GM03348 (cell line): Measurements from ENCODE around the gene GH2.

Experiments used
- DNase-seq: peaks from one replicate; pipeline ENCODE4 v3.0.0; 2012; ENCODE audit warnings: low spot score

GH2 gene

DNA sequence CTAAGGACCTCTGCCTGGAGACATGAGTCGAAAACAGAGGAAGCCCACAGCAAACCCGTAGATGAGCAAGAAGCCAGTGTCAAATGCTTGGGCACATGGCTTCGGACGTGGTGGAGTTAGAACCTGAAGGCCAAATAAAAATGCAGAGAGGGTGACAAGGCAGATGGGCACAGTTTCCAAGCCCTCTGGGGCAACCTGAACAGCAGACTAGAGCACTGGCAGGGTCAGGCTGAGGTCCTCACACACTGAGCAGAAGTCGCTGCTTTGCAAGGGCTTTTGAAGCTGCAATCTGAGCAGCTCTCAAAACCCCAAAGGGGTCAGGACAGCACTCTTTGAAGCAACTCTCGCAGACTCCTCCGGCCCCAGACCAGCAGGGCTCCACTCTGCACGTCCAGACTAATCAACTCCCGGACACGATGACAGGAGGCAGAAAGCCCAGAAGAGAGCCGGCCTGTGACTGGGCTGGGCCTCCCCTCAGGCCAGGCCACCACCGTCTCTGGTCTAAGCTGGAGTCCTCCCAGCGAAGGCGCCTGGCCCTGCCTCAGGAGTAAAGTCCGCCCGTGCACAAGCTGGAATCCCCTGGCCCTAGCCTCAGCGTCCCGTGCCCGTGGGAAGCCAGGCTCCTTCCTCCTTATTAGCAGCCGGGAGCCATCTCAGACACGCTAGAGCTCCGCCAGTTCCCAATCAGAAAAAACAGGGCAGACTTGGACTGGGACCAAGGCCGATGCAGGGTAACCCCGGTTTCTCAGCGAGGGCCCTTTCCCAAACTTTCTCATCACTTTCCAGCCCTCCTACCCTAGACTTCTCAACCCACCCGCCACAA, 40.2 kb downstream of the GH2 start:
- DNase-seq, result peak; percentile 42

DNA sequence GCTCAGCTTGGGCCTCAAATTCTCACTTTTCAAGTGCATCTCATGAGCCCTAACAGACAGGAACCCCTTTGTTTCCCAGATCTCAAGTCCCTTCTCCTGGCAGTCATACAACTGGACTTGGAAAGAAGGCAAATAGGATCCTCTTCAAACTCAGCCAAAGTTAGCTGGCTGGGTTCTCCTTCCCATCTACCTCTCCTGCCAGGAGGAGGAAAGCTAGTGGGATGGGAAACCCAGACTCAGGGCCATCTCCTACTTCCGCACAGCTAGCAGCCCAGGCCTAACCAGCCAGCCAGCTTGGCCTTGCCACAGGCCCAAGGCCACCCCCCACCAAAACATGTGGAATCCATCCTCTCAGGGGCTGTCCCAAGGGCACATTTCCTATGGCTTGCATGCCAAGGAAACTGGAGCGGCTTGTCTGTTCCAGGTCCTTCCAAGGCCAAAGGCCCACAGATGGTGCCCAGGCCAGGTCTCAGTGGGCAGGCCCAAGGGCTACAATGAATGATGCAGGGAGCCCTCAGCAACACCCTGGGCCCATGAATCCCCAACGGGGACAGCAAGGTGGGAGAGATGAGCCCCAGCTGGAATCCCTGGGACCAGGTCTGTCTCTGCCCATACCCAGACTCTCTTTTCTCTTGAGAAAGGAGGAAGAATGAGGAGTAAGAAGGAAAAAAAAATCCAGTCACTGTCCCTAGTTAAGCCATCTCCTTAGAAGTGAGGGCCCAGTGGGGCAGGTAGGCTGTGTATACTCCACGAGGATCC, 41.0 kb downstream of the GH2 start:
- peak; percentile 28 for DNase-seq

- peak; percentile 82 for DNase-seq
These were observed 43.0 kb downstream of the GH2 start for GRCh38 chr17:63838631-63839171.

- DNase-seq, result no peak
These were observed 43.7 kb downstream of the GH2 start for GRCh38 chr17:63837962-63838600.

DNA sequence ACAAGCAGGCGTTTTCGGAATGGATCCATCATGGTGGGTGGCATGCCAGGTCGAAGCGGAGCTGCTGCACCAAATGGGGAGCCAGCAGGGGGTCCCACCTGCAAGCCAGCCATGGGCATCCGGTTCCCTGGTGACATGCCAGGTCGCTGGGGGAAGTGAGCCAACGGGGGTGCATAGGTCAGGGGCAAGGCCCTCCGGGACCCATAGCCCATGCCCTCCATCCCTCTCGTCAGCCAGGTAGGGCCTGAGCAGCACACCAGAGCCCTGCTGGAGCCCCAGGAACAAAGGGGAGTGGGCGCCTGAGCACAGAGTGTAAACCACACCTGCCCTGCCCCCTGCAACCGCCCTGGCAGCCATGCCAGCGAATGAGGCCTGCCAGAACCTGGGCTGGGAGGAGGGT, 44.3 kb downstream of the GH2 start:
- no peak for DNase-seq

DNA sequence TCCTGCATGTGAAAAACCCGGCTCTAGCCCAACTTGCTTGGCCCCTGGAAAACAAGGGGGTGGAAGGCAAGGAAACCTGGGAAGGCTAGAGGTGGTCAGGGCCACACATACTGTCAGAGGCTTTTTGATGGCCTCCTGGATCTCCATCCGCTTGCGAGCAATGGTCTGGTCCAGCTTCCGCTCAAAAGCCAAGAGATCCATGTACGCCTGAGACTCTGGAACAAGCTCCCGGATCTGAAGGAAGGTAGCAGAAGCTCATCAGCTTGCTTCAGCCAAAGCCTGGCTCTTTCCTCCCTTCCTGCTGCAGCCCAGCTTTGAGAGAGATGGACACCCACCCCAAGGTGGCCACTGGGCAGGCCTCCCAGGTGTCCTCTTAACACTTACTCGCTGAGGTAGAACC, 44.9 kb downstream of the GH2 start:
- DNase-seq, result no peak

DNA sequence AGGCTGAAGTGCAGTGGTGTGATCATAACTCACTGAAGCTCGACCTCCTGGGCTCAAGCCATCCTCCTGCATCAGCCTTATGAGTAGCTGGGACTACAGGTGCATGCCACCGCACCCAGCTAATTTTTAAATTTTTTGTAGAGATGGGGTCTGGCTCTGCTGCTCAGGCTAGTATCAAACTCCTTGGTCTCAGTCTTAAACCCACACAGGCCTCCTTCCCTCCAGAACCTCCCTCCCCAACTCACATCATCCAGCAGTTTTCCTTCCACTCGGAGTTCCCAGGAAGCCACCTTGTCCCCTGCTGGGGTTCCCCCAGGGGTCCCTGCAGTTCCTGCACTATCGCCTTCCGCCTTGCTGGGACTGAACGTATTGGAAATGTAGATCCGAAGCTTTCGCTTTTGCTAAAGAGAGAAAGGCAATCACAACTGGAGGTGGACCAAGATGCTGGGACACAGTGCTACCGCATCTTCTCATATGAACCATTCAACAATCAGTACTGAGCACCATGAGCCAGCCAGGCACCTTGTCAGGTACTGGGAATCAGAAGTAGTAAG, 46.5 kb downstream of the GH2 start:
- no peak for DNase-seq

DNA sequence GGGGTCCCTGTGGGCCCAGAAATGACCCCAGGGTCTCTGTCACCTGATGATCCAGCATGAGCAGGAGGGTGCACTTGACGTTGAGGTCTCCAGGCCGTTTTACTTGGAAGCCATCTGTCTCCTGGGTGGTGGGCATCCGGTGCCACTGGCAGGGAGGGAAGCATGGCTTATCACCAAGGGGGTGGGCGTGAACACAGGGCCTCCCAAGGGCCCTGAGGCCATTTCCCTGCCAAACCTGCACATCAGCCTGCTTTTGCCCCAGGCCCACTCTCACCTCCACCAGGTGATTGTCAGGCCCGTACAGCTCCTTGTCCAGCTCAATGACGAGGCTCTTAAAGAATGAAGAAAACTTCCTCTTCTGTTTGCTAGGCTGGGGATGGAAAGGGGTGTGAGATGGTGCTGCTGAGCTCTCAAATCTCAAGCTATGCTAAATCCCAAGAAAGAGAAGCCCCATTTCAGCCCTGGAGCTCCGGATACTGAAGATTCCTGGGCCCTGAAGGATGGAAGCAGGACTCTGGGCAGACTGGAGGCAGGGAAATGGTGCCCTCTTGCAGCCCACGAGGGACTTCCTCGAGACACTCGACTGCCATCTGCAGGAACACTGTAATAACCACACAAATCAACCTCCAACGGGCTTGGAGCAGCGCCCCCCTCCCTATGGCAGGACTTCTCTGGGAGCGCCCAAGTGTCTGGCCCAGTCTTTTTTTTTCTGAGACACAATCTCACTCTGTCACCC, 47.1 kb downstream of the GH2 start:
- DNase-seq, result peak; percentile 81

DNA sequence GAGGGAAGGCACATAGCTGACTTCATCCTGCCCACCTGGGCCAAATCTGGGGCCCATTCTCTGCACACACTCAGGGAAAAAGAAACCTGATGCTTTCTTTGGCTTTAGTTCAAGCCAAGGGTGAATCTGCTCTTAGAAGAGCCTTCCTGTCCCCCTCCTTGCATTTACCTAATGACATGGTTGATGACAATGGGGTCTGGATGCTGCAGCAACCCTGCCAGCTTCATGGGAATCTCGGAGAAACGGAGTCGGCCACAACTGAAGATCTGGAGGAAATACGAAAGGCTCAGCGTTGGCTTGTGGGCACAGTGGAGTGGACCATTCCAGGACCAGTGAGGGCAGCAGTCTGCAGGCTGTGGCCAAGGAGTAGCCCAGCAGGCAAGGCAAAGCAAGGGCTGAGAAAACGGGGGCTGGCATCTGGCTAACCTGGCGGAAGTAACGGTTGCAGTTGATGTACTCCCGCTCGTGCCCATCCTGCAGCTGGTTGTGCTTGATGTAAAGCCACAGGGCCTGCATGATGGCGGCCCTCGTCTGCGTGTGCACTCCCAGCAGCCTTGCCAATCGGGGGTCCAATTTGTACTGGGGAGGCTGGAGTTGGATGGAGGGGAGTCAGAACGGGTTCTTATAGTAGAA, 47.9 kb downstream of the GH2 start:
- no peak for DNase-seq

- DNase-seq, result no peak
These were observed 48.6 kb downstream of the GH2 start for GRCh38 chr17:63833026-63833740.

DNA sequence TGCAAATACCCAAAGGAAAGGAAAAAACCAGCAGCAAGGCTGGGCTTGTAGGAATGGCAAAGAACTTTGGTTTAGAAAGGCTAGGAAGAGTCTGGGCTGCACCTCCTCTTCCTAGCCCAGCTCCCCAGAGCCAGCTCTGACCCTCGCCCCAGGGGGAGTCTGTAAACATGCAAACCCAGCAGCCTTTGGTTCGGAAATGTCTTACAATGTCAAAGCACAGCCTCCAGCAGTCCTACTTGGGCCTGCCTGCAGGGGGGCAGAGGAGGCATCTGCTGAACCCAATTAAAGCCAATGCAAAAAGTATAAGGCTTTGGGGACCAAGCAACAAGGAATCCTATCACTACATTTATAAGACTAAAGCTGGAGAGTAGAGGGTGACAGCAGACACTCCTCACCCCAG, 49.3 kb downstream of the GH2 start:
- no peak for DNase-seq

- no peak for DNase-seq
These were observed 49.7 kb downstream of the GH2 start for GRCh38 chr17:63832014-63832413.

DNA sequence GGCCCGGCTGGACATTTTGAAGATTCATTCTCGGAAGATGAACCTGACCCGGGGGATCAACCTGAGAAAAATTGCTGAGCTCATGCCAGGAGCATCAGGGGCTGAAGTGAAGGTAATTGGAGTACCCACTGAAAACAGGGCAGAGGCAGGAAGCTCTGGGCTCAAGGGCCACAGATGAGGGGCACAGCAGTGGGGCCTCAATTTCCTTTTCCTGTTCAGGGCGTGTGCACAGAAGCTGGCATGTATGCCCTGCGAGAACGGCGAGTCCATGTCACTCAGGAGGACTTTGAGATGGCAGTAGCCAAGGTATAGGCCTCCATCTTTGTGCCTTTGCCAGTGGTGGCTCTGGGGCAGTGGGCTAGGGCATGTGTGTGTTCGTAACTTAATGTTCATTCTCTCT, 50.2 kb downstream of the GH2 start:
- DNase-seq, result no peak

GRCh38 chr17:63830904-63831491, 50.7 kb downstream of the GH2 start:
- DNase-seq, result no peak

GRCh38 chr17:63830278-63830677, 51.5 kb downstream of the GH2 start:
- no peak for DNase-seq
